Measurements from ENCODE around the gene KCNJ5.

The KCNJ5 gene

DNA sequence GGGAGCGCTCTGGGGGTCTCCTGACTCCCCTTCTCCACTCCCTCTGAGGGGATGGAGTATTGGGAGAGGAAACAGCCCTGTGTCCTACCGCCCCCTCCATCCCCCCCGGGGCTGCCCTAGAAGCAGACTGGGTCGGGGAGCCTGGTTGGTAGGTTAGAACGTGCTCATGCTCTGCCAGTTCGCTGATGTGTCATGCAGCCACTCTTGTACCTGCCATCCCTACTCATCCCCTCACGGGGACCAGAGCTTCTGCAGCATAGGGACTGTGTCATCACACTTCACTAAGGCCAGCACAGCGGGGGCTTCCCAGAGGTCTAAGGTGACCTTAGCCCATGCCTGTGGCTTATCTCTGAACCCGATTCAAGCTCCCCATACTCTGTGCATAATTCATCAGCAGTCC, 28.8 kb upstream of the KCNJ5 start:
- TF ChIP-seq RAD21 (IDR thresholded peaks at IDR 0.05; ENCODE audit: low read depth), result no peak
- TF ChIP-seq TAF1 (IDR thresholded peaks at IDR 0.05; ENCODE audit: low read depth), result no peak
- TF ChIP-seq, protein P1, sequence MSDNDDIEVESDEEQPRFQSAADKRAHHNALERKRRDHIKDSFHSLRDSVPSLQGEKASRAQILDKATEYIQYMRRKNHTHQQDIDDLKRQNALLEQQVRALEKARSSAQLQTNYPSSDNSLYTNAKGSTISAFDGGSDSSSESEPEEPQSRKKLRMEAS (IDR thresholded peaks at IDR 0.05), result no peak
- no peak for TF ChIP-seq EGR1 (IDR thresholded peaks at IDR 0.05)
- no peak for TF ChIP-seq ZBTB7A (IDR thresholded peaks at IDR 0.05; ENCODE audit: low read depth)
- TF ChIP-seq, protein P2, sequence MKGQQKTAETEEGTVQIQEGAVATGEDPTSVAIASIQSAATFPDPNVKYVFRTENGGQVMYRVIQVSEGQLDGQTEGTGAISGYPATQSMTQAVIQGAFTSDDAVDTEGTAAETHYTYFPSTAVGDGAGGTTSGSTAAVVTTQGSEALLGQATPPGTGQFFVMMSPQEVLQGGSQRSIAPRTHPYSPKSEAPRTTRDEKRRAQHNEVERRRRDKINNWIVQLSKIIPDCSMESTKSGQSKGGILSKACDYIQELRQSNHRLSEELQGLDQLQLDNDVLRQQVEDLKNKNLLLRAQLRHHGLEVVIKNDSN (IDR thresholded peaks at IDR 0.05), result no peak
- TF ChIP-seq EP300 (IDR thresholded peaks at IDR 0.05; ENCODE audit: borderline replicate concordance), result no peak
- TF ChIP-seq YY1 (IDR thresholded peaks at IDR 0.05; ENCODE audit: low read depth), result no peak
- TF ChIP-seq CREB1 (IDR thresholded peaks at IDR 0.05; ENCODE audit: low read depth), result no peak
- TF ChIP-seq FOXM1 (IDR thresholded peaks at IDR 0.05; ENCODE audit: borderline replicate concordance, low read depth), result no peak
- no peak for TF ChIP-seq TEAD4 (IDR thresholded peaks at IDR 0.05)
- no peak for TF ChIP-seq CEBPB (IDR thresholded peaks at IDR 0.05)
- TF ChIP-seq TCF12 (IDR thresholded peaks at IDR 0.05; ENCODE audit: low read depth), result no peak
- TF ChIP-seq NFIC (IDR thresholded peaks at IDR 0.05), result no peak
- TF ChIP-seq, protein P3, sequence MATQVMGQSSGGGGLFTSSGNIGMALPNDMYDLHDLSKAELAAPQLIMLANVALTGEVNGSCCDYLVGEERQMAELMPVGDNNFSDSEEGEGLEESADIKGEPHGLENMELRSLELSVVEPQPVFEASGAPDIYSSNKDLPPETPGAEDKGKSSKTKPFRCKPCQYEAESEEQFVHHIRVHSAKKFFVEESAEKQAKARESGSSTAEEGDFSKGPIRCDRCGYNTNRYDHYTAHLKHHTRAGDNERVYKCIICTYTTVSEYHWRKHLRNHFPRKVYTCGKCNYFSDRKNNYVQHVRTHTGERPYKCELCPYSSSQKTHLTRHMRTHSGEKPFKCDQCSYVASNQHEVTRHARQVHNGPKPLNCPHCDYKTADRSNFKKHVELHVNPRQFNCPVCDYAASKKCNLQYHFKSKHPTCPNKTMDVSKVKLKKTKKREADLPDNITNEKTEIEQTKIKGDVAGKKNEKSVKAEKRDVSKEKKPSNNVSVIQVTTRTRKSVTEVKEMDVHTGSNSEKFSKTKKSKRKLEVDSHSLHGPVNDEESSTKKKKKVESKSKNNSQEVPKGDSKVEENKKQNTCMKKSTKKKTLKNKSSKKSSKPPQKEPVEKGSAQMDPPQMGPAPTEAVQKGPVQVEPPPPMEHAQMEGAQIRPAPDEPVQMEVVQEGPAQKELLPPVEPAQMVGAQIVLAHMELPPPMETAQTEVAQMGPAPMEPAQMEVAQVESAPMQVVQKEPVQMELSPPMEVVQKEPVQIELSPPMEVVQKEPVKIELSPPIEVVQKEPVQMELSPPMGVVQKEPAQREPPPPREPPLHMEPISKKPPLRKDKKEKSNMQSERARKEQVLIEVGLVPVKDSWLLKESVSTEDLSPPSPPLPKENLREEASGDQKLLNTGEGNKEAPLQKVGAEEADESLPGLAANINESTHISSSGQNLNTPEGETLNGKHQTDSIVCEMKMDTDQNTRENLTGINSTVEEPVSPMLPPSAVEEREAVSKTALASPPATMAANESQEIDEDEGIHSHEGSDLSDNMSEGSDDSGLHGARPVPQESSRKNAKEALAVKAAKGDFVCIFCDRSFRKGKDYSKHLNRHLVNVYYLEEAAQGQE (IDR thresholded peaks at IDR 0.05; ENCODE audit: low read depth), result no peak

DNA sequence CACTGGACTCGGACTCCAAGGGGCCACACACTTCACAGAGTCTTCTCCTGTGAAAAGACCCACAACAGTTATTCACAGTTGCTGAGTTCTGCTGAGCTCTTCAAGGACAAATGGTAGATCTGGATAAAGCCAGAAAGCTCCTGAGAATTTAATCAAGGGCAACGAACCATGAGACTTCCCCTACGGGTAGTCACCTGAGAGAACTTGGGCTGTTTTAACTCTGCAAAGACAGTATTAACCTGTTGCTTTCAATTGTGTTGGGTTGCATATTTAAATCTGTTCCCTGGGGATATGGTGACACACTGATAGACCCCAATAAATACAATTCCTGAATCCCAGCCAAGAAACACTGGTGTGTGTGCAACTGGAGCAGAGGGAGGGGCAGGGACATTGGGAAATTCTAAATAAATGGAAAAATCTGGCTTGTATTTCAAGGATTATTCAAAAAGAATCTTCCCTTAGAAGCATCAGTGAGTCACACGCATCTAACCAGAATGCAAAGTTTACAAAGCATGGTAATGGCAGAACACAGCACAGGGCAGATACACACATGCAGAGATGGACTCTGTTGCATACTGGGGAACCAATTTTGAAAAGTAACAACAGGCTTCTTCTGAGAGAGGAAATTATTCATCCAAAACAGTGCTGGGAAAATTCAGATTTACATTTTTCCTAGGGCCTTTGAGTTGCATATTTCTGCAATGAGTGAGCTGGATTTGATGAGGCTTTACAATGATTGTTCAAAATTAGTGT, 28.1 kb upstream of the KCNJ5 start:
- TF ChIP-seq NFIC (IDR thresholded peaks at IDR 0.05) (peak; percentile 79), FOXM1 (IDR thresholded peaks at IDR 0.05; ENCODE audit: borderline replicate concordance, low read depth) (peak; percentile 66; the same call in 1 of the 2 replicates), TCF12 (IDR thresholded peaks at IDR 0.05; ENCODE audit: low read depth) (peak; percentile 78), TAF1 (IDR thresholded peaks at IDR 0.05; ENCODE audit: low read depth) (no peak), TEAD4 (IDR thresholded peaks at IDR 0.05) (peak; percentile 47), YY1 (IDR thresholded peaks at IDR 0.05; ENCODE audit: low read depth) (no peak), CEBPB (IDR thresholded peaks at IDR 0.05) (peak; percentile 69; the same call in 1 of the 2 replicates), RAD21 (IDR thresholded peaks at IDR 0.05; ENCODE audit: low read depth) (no peak), CREB1 (IDR thresholded peaks at IDR 0.05; ENCODE audit: low read depth) (no peak), EP300 (IDR thresholded peaks at IDR 0.05; ENCODE audit: borderline replicate concordance) (peak; percentile 63), ZBTB7A (IDR thresholded peaks at IDR 0.05; ENCODE audit: low read depth) (no peak), EGR1 (IDR thresholded peaks at IDR 0.05) (no peak)
- TF ChIP-seq, protein P3 (IDR thresholded peaks at IDR 0.05; ENCODE audit: low read depth), result no peak
- TF ChIP-seq, protein P2 (IDR thresholded peaks at IDR 0.05), result no peak
- TF ChIP-seq, protein P1 (IDR thresholded peaks at IDR 0.05), result no peak; the same call in 1 of the 2 replicates

DNA sequence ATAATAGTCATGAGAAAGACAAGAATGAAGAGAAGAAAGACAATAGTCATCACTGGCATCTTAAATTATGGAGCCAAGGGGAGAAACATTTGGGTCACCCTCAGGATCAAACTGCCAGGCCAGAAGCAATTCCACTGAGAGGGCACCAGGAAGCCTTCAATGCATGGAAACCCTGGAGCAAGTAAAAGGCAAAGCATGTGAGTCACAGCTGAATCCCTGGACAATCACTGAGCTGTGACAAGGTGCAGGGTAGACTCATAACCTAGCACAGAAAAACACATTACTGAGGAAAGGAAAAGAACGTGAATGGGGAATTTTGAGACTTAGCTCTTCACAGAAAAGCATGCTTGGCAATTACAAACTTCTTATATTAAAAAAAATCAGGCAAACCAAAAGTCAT, 25.7 kb upstream of the KCNJ5 start:
- TF ChIP-seq, protein P1 (IDR thresholded peaks at IDR 0.05), result peak; percentile 56
- TF ChIP-seq CREB1 (IDR thresholded peaks at IDR 0.05; ENCODE audit: low read depth) (no peak), FOXM1 (IDR thresholded peaks at IDR 0.05; ENCODE audit: borderline replicate concordance, low read depth) (no peak), EP300 (IDR thresholded peaks at IDR 0.05; ENCODE audit: borderline replicate concordance) (no peak)

DNA sequence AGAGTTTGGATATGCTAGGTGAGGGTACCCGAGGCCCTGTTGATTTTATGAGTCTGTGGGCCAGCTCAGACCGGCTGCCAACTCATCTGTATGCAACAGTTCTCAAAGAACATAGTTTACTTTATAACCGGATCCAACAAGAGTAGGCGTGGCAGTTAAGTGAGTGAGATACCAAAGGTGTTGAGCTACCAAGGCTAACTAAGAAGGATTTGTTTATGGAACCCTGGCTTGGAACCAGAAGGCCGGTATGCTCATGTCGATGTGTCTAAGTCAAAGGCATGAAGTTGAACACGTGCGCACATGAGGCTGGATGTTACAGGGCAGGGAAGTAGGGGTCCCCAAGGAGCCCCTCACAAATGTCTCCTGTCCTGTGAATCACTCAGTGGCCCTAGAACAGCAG, 23.9 kb upstream of the KCNJ5 start, which contains the start of gene KCNJ1:
Gene KCNJ1, minus strand, starts transcription at position 20 of the 400 bp plus-strand sequence. CDS start 27,053 bp downstream, outside the sequence.
- TF ChIP-seq CEBPB (IDR thresholded peaks at IDR 0.05) (no peak), TEAD4 (IDR thresholded peaks at IDR 0.05) (no peak), RAD21 (IDR thresholded peaks at IDR 0.05; ENCODE audit: low read depth) (no peak), TAF1 (IDR thresholded peaks at IDR 0.05; ENCODE audit: low read depth) (no peak)
- TF ChIP-seq, protein P1 (IDR thresholded peaks at IDR 0.05), result no peak
- TF ChIP-seq, protein P3 (IDR thresholded peaks at IDR 0.05; ENCODE audit: low read depth), result no peak
